HEK293T (cell line): ENCODE data around the gene KRABD2.

ENCODE experiments used
- ARNT ChIP-seq: fragments of 450-650 bp; IDR thresholded peaks from 2 replicates; pipeline ENCODE4 v1.6.1; 2017; ENCODE audit warnings: mild to moderate bottlenecking
- BHLHE40 ChIP-seq: fragments of 450-650 bp; IDR thresholded peaks from 2 replicates; pipeline ENCODE4 v1.6.1; 2016; ENCODE audit warnings: mild to moderate bottlenecking, moderate library complexity, borderline replicate concordance
- FOXK2 ChIP-seq: fragments of 450-650 bp; IDR thresholded peaks from 2 replicates; pipeline ENCODE4 v1.6.1; 2016; ENCODE audit warnings: mild to moderate bottlenecking
- FOXM1 ChIP-seq: fragments of 450-650 bp; IDR thresholded peaks from 2 replicates; pipeline ENCODE4 v1.6.1; 2017; ENCODE audit warnings: mild to moderate bottlenecking, borderline replicate concordance
- HDGF ChIP-seq: fragments of 450-650 bp; IDR thresholded peaks from 2 replicates; pipeline ENCODE4 v1.6.1; 2017; ENCODE audit warnings: antibody characterized with exemption, borderline replicate concordance
- L3MBTL2 ChIP-seq: fragments of 450-650 bp; conservative IDR thresholded peaks from 2 replicates; pipeline ENCODE4 v1.6.1; 2016; ENCODE audit warnings: mild to moderate bottlenecking
- LEF1 ChIP-seq: fragments of 450-650 bp; IDR thresholded peaks from 2 replicates; pipeline ENCODE4 v1.6.1; 2017; ENCODE audit warnings: mild to moderate bottlenecking, borderline replicate concordance
- NFRKB ChIP-seq: fragments of 450-650 bp; IDR thresholded peaks from 2 replicates; pipeline ENCODE4 v1.6.1; 2016; ENCODE audit warnings: mild to moderate bottlenecking, moderate library complexity
- PKNOX1 ChIP-seq: fragments of 450-650 bp; IDR thresholded peaks from 2 replicates; pipeline ENCODE4 v1.6.1; 2016
- SP1 ChIP-seq: fragments of 450-650 bp; IDR thresholded peaks from 2 replicates; pipeline ENCODE4 v1.6.1; 2017
- TARDBP ChIP-seq: fragments of 450-650 bp; IDR thresholded peaks from 2 replicates; pipeline ENCODE4 v1.6.1; 2016
- ZNF384 ChIP-seq: fragments of 450-650 bp; IDR thresholded peaks from 2 replicates; pipeline ENCODE4 v1.6.1; 2016

- no peak for TF ChIP-seq L3MBTL2
- no peak for TF ChIP-seq LEF1
- TF ChIP-seq SP1 = no peak
- TF ChIP-seq HDGF = no peak
- no peak for TF ChIP-seq FOXK2
- TF ChIP-seq BHLHE40 = no peak
- no peak for TF ChIP-seq PKNOX1
- no peak for TF ChIP-seq FOXM1
- TF ChIP-seq NFRKB = no peak
- TF ChIP-seq ARNT = no peak
- no peak for TF ChIP-seq TARDBP
- TF ChIP-seq ZNF384 = no peak
These were observed 8.4 kb upstream of the KRABD2 start for GRCh38 chr17:8384801-8385378.
